Epidermal melanocyte (primary cell): ENCODE results near the gene NT5DC1.

ENCODE experiments used
- DNase-seq: peaks from one replicate; pipeline ENCODE4 v3.0.0; 2011; ENCODE audit warnings: low spot score; ENCODE audit not compliant: insufficient read length

Gene NT5DC1

GRCh38 chr6:116239256-116239655, 138.6 kb downstream of the NT5DC1 start:
- no peak for DNase-seq

- DNase-seq: no peak
Observed at GRCh38 chr6:116239856-116240255, 139.2 kb downstream of the NT5DC1 start.

GRCh38 chr6:116244284-116244683, 143.6 kb downstream of the NT5DC1 start:
- DNase-seq: no peak

GRCh38 chr6:116246089-116246488, 145.4 kb downstream of the NT5DC1 start:
- DNase-seq: no peak

- DNase-seq: no peak
Observed at GRCh38 chr6:116247285-116247684, 146.6 kb downstream of the NT5DC1 start.

DNA sequence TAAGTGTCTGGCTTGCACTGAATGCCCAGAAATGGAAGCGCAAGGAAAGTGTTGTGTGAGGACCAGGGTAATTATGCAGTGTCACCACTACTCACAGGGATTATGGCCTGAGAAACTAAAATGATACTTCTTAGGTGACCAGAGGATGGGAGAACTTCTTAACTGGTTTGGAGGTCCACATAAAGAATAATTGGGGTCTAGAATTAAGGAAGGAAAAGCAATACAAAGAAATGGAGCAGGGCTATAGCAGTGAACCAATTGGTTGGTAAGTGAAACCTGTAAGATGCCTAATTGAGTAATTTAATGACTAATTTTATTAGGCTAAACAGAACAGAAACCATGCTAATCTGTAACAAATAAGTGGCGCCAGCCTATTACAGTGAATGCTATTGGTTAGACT, 147.9 kb downstream of the NT5DC1 start:
- DNase-seq: no peak

DNA sequence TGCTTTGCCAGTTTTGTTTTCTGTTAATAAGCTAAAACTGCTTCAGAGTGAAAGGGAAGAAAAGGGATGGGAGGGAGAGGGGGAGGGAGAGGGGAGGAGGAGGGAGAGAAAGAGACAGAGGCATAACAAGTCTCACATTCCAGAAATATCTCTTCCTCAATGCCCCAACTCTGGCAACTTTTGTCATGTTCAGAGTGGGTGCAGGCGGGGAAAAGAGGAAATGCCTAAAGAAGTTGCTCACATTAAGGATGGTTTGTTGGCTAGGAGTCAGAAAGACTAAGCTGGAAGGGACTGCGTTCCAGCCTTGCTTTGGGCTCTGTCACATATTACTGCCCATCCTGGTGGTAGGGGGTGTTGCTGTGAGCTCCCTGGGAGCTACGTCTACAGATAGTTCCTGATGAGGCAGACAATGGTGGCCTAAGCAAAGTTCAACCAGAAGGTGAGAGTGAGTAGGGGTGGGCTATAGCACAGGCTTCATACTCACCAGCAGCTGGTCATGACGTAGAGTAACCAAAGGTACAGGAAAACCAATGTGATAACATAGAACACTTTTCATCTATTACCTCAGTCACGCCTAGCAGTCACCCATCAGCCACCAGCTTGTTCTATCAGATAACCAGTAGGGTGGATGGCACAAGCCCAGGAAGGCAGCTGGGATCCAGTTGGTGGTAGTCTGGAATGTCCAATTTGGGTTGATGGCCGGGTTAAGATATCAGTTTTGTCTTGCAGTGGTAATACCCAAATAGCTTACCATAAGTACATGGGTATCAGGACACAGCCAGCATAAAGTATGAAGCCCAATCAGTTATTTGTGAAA, 151.1 kb downstream of the NT5DC1 start:
- DNase-seq: no peak

- no peak for DNase-seq
Observed at GRCh38 chr6:116253188-116253504, 152.5 kb downstream of the NT5DC1 start.

DNA sequence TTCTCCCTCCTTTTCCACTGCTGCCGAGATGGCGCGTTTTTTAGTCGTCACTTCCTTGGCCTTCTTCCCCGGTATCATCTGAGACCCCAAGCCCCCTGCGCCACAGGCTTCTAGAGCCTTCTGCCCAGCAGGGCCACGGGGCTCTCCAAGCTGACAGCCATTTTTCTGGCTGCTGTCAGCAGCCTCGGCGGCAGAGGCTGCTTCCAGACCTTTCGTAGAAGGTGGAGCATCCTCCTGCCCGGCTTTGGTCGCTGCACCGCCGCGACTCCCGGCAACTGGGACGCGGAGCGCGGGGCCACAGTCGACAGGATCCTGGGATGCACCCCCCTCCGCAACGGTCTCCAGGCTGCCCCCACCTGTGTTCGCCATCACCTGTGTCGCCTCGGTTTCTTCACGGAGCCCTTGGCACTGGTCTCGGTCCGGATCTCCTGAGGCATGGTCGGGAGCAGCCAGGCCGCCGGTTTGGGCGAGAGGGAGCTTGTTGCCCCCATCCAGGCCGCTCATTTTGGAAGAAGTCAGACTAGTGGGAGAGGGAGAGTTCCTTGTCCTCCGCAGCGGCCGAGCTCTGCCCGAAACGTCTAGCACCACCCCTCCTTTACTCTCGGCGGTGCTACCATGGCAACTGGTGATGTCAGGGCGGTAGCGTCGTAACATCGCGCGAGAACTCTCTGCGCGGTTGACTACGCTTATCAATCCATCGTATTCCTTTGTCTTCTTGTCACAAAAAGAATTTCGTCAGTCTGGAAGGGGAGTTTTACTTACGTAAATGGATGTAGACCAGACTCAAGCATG, 153.0 kb downstream of the NT5DC1 start, which contains the start of gene TSPYL4:
TSPYL4 (minus strand) TSS at position 571 of the 792 bp plus-strand sequence; CDS start at position 504, 67 bp downstream.
- peak; percentile 87 for DNase-seq

DNA sequence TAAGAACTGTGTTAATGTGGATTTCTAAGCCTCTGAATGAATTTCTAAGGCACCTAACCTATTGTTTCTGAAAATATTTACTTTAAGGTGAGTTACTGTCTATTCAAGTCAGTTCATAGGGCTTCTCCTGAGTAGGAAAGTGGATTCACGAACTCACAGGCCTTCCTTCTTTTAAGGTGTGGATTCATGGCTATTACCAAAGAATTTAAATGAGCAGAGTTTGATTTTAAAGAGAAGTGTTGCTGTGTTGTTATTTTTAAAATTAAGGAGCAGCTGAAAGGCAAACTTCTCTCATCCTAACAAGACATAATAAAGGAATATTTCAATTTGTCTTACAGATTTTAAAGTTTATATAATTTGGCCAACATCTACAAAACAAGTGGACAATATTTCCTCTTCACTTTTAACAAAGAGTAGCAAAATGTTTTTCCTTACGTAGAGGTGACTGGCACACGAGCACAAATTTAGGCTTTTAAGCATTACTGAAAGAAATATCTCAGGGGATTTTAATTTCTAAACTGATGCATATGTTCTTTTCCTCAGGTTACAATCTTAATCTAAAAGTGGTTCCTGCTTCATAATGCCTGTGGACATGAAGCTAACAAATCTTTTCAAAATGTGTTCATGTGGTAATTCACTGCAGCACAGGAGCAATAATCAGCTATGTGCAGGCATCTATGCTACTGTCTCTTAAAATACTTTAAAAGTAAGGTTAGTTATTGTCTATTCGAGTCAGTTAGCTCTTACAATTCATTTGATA, 153.8 kb downstream of the NT5DC1 start:
- DNase-seq: no peak

DNA sequence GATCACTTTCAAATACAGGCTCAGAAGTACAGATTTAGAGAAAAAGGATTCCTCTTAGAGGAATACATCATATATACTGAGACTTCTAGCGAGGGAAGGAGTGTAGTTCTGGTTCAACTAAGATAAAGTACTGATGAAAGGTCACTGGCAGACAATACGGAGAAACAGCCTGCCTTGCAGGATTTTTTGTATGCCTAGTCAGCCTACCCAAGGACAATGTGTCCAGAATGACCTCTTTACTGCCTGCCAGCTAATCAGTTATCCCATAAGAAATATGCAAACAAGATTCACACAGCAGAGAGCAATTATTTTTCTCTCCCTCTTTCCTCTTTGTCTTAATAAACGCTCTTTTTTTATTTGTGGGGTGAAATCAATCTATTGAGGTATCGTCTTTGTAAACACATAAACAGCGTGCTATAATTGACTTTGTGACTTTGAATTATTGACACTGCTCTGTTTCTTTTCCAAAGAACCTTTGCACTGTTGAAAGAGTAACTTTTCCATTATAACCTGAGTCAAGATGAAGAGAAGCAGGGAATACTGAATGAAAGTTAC, 154.7 kb downstream of the NT5DC1 start:
- no peak for DNase-seq

DNA sequence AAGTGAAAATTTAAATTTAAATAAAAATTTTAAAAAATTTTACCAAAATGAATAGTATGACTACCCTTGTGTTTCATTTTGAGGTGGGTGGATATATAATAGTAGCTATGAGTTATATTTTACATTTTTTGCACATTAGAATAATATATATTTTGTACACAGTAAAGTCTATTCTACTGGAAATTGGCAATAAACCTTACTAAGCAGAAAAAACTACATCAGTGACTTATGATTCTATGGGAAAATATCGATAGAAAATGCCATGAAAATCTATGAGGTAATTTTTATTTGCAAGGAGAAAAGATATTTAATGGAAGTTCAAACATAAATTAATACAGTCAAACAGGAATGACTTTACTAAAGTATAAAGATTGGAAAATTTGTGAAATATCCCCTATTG, 156.0 kb downstream of the NT5DC1 start:
- no peak for DNase-seq

DNA sequence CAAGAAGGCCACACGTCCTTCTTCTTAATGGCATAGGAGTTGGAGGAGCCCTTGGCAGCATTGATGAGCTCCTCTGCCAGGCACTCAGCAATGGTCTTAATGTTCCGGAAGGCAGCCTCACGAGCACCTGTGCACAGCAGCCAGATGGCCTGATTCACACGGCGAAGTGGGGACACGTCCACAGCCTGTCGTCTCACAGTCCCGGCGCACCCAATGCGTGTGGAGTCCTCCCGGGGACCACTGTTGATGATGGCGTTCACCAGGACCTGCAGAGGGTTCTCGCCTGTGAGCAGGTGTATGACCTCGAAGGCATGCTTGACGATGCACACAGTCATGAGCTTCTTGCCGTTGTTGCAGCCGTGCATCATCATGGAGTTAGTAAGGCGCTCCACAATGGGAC, 157.9 kb downstream of the NT5DC1 start:
- no peak for DNase-seq

GRCh38 chr6:116263353-116263752, 162.7 kb downstream of the NT5DC1 start:
- DNase-seq: no peak

GRCh38 chr6:116265041-116265829, 164.6 kb downstream of the NT5DC1 start:
- DNase-seq: no peak

- no peak for DNase-seq
Observed at GRCh38 chr6:116266803-116267202, 166.2 kb downstream of the NT5DC1 start.

DNA sequence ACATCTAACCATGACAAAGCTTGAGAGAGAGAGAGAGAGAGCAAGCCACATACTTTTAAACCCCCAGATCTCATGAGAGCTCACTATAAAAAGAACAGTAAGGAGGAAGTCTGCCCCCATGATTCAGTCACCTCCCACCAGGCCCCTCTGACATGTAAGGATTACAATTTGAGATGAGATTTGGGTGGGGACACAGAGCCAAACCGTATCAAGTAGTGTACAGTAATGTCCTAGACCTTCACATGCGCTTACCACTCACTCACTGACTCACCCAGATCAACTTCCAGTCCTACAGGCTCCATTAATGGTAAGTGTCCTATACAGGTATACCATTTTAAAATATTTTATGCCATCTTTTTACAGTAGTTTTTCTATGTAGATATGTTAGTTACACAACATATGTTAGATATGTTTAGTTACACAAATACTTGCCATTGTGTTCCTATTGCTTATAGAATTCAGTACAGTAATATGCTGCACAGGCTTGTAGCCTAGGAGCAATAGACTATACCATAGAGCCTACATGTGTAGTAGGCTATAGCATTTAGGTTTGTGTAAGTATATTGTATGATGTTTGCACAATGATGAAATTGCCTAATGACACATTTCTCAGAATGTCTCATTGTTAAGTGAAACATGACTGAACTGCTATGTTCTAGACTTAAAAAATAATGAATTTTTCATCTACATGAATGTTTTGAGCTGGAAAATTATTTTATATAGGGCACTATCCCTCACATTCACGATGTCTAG, 167.4 kb downstream of the NT5DC1 start:
- no peak for DNase-seq

DNA sequence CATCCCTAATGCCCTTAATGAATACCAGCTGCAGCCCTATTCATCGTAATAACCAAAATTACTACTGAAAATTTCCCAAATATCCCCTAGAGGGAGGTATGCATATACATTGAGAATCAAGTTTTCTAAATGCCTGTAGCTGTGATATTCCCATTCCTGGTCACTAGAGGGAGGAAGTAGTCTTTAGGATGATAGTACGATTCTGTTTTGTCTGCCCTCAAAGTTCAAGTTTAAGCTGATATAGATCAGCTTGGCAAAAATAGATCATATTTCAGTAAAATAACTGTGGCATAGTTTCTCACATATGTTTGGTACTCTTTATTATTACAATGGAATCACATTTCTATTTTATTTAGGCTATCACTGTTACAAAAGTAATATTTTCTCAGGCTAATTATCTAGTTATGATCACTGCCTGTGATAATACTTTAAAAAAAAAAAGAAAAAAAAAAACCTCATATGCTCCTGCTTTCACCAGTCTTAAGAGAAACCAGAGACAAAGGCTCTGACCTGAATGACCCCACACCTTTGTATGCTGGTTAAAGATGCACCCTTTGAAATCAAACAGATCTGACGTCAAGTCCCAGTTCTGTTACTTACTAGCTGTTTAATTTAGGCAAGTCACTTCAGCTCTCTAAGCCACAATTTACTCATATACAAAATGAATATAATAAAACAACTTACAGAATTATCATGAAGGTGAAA, 168.1 kb downstream of the NT5DC1 start:
- DNase-seq: peak; percentile 60

DNA sequence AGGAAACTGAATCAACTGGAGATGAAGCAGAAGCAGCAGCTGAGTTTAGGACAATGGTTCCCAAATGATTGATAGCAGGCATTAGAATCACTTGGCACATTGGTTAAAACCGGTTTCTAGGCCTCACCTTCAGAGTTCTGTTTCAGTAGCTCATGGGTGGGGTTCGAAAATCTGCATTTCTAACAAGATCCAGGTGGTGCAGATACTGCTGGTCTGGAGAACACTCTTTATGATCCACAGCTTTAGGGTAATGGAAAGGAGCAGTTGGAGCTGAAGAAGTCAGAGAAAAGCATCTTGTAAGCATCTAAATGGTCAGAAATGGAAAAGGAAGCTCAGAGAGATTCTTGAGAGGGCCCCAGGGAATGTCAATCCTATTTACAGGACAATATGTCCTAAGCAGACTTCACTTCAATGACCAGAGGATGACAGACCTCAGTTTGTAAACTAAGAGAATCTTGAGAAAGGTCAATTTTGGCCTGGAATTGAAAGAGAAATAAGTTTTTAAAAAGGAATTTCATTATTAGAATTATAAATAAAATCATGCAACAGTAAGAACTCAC, 170.6 kb downstream of the NT5DC1 start:
- no peak for DNase-seq
